CD4-positive, alpha-beta T cell treated with Interleukin-15 for 4 hours (primary cell): Measurements from ENCODE around the gene IGLL5.
"Not testable (repeated sequence)": the region's sequence is repeated elsewhere in the genome, so short reads cannot be mapped to it uniquely, and the experiment has no call there.

Experiments used
- DNase-seq: peaks from one replicate; pipeline ENCODE4 v3.0.0-alpha.2; 2020; ENCODE audit warnings: low spot score

IGLL5 gene

GRCh38 chr22:22884010-22884887 is 3.4 kb upstream of the IGLL5 start:
- DNase-seq = peak; percentile 78

- DNase-seq = no peak
Observed at GRCh38 chr22:22884888-22885840, 2.5 kb upstream of the IGLL5 start.

GRCh38 chr22:22886546-22886945 is 1.1 kb upstream of the IGLL5 start:
- no peak for DNase-seq

DNA sequence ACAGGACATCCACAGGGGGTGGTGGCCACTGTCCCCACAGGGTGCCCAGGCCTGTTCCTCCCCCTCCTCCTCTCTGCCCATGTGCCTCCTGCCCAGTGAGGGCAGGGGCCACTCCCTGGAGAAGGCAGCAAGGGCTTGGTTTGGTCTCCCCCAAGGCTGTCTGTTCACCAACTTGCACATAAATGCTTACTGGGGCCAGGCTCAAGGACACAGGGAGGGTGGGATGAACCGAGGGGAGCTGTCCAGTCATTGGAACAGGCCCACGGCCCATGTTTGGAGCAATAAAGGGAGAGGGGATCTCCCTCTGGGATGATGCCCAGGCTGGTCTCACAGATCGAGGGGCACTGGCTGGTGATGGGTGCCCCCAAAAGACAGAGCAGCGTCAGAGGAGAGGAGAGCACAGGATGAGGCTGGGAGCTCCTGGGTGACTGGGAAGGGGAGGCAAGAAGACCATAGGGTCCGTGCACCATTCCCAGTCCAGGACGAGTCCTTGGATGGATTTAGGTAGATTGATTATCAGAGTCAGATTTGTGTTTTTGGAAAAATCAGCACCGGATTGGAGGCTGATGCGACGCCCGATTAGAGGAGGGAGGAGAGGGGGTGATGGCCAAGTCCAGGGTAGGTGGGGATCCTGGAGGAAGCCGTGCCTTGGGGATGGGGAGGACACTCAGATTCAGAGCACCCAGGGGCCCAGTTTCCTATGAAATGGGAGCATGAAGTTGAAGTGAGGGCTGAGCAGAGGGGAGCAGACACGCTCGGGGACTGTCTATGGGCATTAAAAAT is 1.1 kb downstream of the IGLL5 start:
- no peak for DNase-seq

DNA sequence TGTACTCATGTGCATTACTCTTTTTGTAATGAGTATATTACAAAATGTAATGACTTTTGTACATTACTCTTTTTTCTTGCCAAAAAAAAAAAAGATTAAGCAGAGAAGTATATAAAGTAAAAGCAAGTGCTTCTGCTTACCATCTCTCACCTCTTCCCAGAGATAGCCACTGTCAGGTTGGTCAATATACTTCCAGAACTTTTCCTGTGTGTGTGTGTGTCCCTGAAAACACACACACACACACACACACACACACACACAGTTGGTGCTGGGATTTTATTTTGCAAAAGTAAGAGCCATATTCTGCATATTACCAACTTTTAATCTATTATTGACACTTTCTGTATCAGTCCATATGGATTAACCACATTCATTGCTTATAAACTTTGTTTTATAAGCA is 2.5 kb downstream of the IGLL5 start:
- DNase-seq = no peak

DNA sequence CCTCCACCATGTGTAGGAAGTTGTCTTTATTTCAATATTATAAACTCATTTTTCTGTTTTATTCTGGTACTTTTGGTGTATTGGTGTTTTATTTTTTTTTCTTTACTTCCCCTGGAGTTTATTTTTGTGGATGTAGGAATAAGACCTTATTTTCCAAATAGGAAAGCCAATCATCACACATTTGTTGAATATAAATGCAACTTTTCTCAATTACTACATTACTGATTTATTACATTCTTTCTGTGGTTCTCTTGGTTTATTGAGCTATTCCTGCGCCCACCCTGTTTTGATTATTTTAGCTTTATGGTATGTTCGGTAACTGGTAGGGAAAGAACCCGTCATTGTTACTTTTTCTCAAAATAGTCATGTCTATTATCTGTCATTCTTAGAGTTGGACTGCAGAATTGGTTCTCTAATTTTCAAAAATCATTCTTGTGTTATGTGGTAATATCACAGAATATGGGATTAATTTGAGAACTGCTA is 3.6 kb downstream of the IGLL5 start:
- DNase-seq = no peak

GRCh38 chr22:22892096-22893052 is 4.8 kb downstream of the IGLL5 start:
- DNase-seq = no peak

- no peak for DNase-seq
Observed at GRCh38 chr22:22893077-22893805, 5.6 kb downstream of the IGLL5 start.

GRCh38 chr22:22893891-22894739 is 6.5 kb downstream of the IGLL5 start:
- DNase-seq = no peak

GRCh38 chr22:22894740-22895731 is 7.4 kb downstream of the IGLL5 start:
- no peak for DNase-seq

- no peak for DNase-seq
Observed at GRCh38 chr22:22895776-22896445, 8.3 kb downstream of the IGLL5 start.

- no peak for DNase-seq
Observed at GRCh38 chr22:22896601-22897000, 9.0 kb downstream of the IGLL5 start.

- no peak for DNase-seq
Observed at GRCh38 chr22:22897091-22897490, 9.5 kb downstream of the IGLL5 start.

- no peak for DNase-seq
Observed at GRCh38 chr22:22897947-22898346, 10.3 kb downstream of the IGLL5 start.

GRCh38 chr22:22898411-22898950 is 10.9 kb downstream of the IGLL5 start:
- not testable (repeated sequence) for DNase-seq

DNA sequence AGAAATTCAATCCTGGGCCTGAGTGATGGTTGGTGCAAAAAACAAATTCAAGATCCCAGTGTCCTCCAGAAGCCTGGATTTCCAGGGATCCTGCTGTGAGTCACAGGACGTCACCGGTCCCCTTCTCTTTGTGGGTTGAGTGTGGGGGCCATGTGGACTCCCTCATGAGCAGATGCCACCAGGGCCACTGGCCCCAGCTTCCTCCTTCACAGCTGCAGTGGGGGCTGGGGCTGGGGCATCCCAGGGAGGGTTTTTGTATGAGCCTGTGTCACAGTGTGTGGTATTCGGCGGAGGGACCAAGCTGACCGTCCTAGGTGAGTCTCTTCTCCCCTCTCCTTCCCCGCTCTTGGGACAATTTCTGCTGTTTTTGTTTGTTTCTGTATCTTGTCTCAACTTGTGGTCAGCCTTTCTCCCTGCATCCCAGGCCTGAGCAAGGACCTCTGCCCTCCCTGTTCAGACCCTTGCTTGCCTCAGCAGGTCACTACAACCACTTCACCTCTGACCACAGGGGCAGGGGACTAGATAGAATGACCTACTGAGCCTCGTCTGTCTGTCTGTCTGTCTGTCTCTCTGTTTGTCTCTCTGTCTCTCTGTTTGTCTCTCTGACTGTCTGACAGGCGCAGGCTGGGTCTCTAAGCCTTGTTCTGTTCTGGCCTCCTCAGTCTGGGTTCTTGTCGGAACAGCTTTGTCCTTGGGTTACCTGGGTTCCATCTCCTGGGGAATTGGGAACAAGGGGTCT is 11.9 kb downstream of the IGLL5 start:
- DNase-seq = not testable (repeated sequence)
